RWPE2 (cell line): Measurements from ENCODE around the gene BMP8A.
"Not testable (repeated sequence)": the region's sequence is repeated elsewhere in the genome, so short reads cannot be mapped to it uniquely, and the experiment has no call there.

Source experiments
- ATAC-seq: fragments of 200-7000 bp; cut with Tn5 transposase; 3 replicates; pipeline ENCODE4 v1.9.1; 2021; ENCODE audit warnings: low read depth
- DNase-seq: peaks from one replicate; pipeline ENCODE4 v3.0.0-alpha.2; 2020; ENCODE audit warnings: low spot score
- H3K27ac ChIP-seq: fragments of 450-650 bp; 2 replicates; pipeline ENCODE4 v1.5.1; 2017; ENCODE audit warnings: mild to moderate bottlenecking; ENCODE audit not compliant: poor library complexity, severe bottlenecking
- H3K27me3 ChIP-seq: fragments of 250-450 bp; sonication (Bioruptor Pico); 2 replicates; pipeline ENCODE4 v1.5.1; 2021; ENCODE audit warnings: mild to moderate bottlenecking, moderate library complexity; ENCODE audit not compliant: insufficient read depth, poor library complexity, severe bottlenecking
- H3K36me3 ChIP-seq: fragments of 250-450 bp; sonication (Bioruptor Pico); 2 replicates; pipeline ENCODE4 v1.5.1; 2020; ENCODE audit warnings: low read depth, mild to moderate bottlenecking, moderate library complexity
- H3K4me1 ChIP-seq: fragments of 250-450 bp; sonication (Bioruptor Pico); 2 replicates; pipeline ENCODE4 v1.5.1; 2021; ENCODE audit warnings: mild to moderate bottlenecking, moderate library complexity; ENCODE audit not compliant: insufficient read depth, poor library complexity, severe bottlenecking
- H3K4me3 ChIP-seq: fragments of 250-450 bp; sonication (Bioruptor Pico); 2 replicates; pipeline ENCODE4 v1.5.1; 2021; ENCODE audit warnings: mild to moderate bottlenecking, moderate library complexity; ENCODE audit not compliant: severe bottlenecking
- H3K9me3 ChIP-seq: fragments of 250-450 bp; sonication (Bioruptor Pico); 2 replicates; pipeline ENCODE4 v1.5.1; 2021; ENCODE audit warnings: mild to moderate bottlenecking, moderate library complexity; ENCODE audit not compliant: severe bottlenecking
- CTCF ChIP-seq: fragments of 450-650 bp; IDR thresholded peaks from one replicate; pipeline ENCODE4 v1.5.1; 2017; ENCODE audit warnings: mild to moderate bottlenecking, moderate library complexity; ENCODE audit not compliant: poor library complexity, severe bottlenecking

BMP8A gene

GRCh38 chr1:39494671-39495410, 3.4 kb downstream of the BMP8A start:
- no peak for TF ChIP-seq CTCF
- H3K27me3 ChIP-seq, result peaks cover 4% of the 10 kb centered on the region
- ATAC-seq (no peak), DNase-seq (no peak)
- H3K27ac ChIP-seq, result no peak overlapping the region
- H3K4me1 ChIP-seq, result no peaks in the 10 kb centered on the region
- no peaks in the 10 kb centered on the region for H3K9me3 ChIP-seq
- H3K4me3 ChIP-seq, result no peak overlapping the region
- H3K36me3 ChIP-seq, result no peaks in the 10 kb centered on the region

DNA sequence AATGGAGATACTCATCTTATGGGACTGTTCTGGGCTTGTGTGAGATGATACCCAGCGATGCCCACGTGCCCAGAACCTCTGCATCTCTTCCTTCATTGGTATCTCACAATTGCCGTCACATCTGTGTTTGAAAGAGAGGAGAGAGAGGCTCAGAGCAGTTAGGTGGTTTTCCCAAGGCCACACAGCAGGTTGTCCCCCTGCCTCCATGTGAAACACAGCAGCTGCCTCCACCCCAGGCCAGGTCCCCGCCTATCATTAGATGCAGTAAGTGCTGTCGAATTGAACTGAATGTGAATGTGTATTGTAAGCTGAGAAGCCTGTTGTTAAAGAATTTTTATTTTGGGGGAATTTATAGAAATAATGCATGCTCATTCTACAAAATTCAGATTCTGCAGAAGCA, 5.1 kb downstream of the BMP8A start:
- H3K36me3 ChIP-seq, H3K4me3 ChIP-seq, H3K27ac ChIP-seq, H3K9me3 ChIP-seq, H3K27me3 ChIP-seq, DNase-seq, ATAC-seq, H3K4me1 ChIP-seq: not testable (repeated sequence)

DNA sequence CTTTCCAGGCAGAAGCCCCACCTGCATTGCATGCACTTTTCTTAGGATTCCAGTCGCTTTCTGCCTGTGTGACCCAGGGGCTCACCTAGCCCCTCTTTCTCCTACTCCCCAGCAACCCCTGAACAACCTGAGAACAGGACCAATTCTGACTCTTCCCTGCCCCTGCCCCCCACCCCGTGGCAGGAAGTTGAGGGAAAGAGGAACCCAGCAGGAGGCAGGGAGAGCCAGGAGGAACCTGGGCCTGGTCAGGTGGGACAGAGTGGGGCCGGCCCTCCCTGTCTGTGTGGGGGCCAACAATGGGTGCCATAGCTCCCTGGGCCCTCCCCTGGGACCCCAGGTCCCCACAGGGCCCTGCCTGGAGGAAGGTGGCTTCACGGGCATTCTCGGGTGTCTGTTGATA, 6.1 kb downstream of the BMP8A start:
- no peak for ATAC-seq
- H3K4me1 ChIP-seq, result no peaks in the 10 kb centered on the region
- peaks cover 4% of the 10 kb centered on the region for H3K27me3 ChIP-seq
- no peak overlapping the region for H3K27ac ChIP-seq
- no peak overlapping the region for H3K4me3 ChIP-seq
- no peak for DNase-seq
- no peak for TF ChIP-seq CTCF
- no peaks in the 10 kb centered on the region for H3K36me3 ChIP-seq
- no peaks in the 10 kb centered on the region for H3K9me3 ChIP-seq

GRCh38 chr1:39498096-39498710, 6.8 kb downstream of the BMP8A start:
- not testable (repeated sequence) for H3K27ac ChIP-seq, ATAC-seq, H3K27me3 ChIP-seq, H3K4me1 ChIP-seq, H3K4me3 ChIP-seq, H3K9me3 ChIP-seq, H3K36me3 ChIP-seq, DNase-seq

- H3K9me3 ChIP-seq, H3K4me1 ChIP-seq, H3K4me3 ChIP-seq, ATAC-seq, H3K27me3 ChIP-seq, H3K27ac ChIP-seq, DNase-seq, H3K36me3 ChIP-seq: not testable (repeated sequence)
These were observed 7.4 kb downstream of the BMP8A start for GRCh38 chr1:39498821-39499220.

- Histone ChIP-seq H3K4me3 (no peak overlapping the region), H3K4me1 (no peaks in the 10 kb centered on the region), H3K9me3 (no peaks in the 10 kb centered on the region), H3K27me3 (no peaks in the 10 kb centered on the region), H3K27ac (no peak overlapping the region), H3K36me3 (no peaks in the 10 kb centered on the region)
- ATAC-seq (no peak), DNase-seq (no peak)
- TF ChIP-seq CTCF, result no peak
These were observed 8.2 kb downstream of the BMP8A start for GRCh38 chr1:39499668-39500067.
